ENCODE data around the gene UBE2O.

- no peak for TF ChIP-seq CTCF (IDR thresholded peaks at IDR 0.05; ENCODE audit: extremely low read depth in 1 of 2, insufficient read depth in 1 of 2, low read depth in 1 of 2, low read length in 2 of 2)
- TF ChIP-seq POLR2A (IDR thresholded peaks at IDR 0.05; ENCODE audit: low read depth, low read length), result no peak
- no peak for TF ChIP-seq MYC (IDR thresholded peaks at IDR 0.05; ENCODE audit: low read depth, low read length)
- no peak for TF ChIP-seq POLR2AphosphoS5 (IDR thresholded peaks at IDR 0.05; ENCODE audit: insufficient read depth, low read depth, low read length)
- TF ChIP-seq EZH2 (IDR thresholded peaks at IDR 0.05; ENCODE audit: borderline replicate concordance, low read depth, low read length, severe bottlenecking), result no peak
- TF ChIP-seq MAX (IDR thresholded peaks at IDR 0.05; ENCODE audit: insufficient read depth, insufficient read length), result no peak
Measured at GRCh38 chr17:76402711-76403110, 50.2 kb downstream of the UBE2O start.
